A549 (cell line): ENCODE data around the gene G3BP1. TPM values are rescaled to one million over a fixed set of nuclear protein-coding genes. Genes with fewer than 3 reads are reported as not detected.
"Not testable (repeated sequence)": the region's sequence is repeated elsewhere in the genome, so short reads cannot be mapped to it uniquely, and the experiment has no call there.

Experiments used
- ATAC-seq, 2 experiments: fragments of 200-7000 bp in 1 of 2; fragments of >200 bp in 1 of 2; cut with Nextera tagmentation in 1 of 2; cut with Tn5 transposase in 1 of 2; 3 replicates each; pipeline versions ENCODE4 v1.8.0 to v1.9.1; 2018 to 2020; ENCODE audit warnings: mild to moderate bottlenecking in 1 of 2, moderate library complexity in 1 of 2
- CTCF ChIA-PET: fragments of 300-600 bp; sonication (Branson Sonifier 250); formaldehyde crosslinking; extraction: SDS; loops from one replicate; lab custom pipeline; 2021; ENCODE audit warnings: antibody characterized with exemption, inconsistent platforms; lab: Yijun Ruan, JAX
- POLR2A ChIA-PET: fragments of 350-600 bp; formaldehyde crosslinking; extraction: SDS; loops from one replicate; lab custom pipeline; 2021; ENCODE audit warnings: antibody characterized with exemption, inconsistent platforms; lab: Yijun Ruan, JAX
- DNase-seq, 2 experiments: peaks; one replicate each; pipeline versions ENCODE4 v3.0.0 to v3.0.0-alpha.2; 2011 to 2016; ENCODE audit warnings: low read depth in 1 of 2, low spot score in 1 of 2
- FAIRE-seq: peaks from 2 replicates; lab custom pipeline; 2011; peaks lifted over from hg19 to GRCh38; lab: Jason Lieb, UNC
- H3K27ac ChIP-seq, 2 experiments: fragments of >200 bp; sonication (Bioruptor Twin); formaldehyde crosslinking; 3 replicates each; pipeline ENCODE4 v1.5.1; 2016 to 2017
- H3K4me1 ChIP-seq: fragments of >200 bp; sonication (Bioruptor Twin); formaldehyde crosslinking; 3 replicates; pipeline ENCODE4 v1.6.1; 2016
- H3K4me2 ChIP-seq: fragments of >200 bp; sonication (Bioruptor Twin); formaldehyde crosslinking; 3 replicates; pipeline ENCODE4 v1.6.1; 2016
- H3K4me3 ChIP-seq: fragments of >200 bp; sonication (Bioruptor Twin); formaldehyde crosslinking; 3 replicates; pipeline ENCODE4 v1.5.1; 2016
- H3K9me3 ChIP-seq: fragments of >200 bp; sonication (Bioruptor Twin); formaldehyde crosslinking; 3 replicates; pipeline ENCODE4 v1.6.1; 2016
- BHLHE40 ChIP-seq: IDR thresholded peaks from 2 replicates; pipeline ENCODE4 v1.6.1; 2012; ENCODE audit warnings: low read depth, low read length, inconsistent platforms
- CTCF ChIP-seq: fragments of >200 bp; sonication (Bioruptor Twin); formaldehyde crosslinking; IDR thresholded peaks from 3 replicates; pipeline ENCODE4 v1.5.1; 2016
- ELK1 ChIP-seq: fragments of 150-350 bp; IDR thresholded peaks from 2 replicates; pipeline ENCODE4 v1.6.1; 2014; ENCODE audit warnings: low read depth, mild to moderate bottlenecking, low read length
- HDAC2 ChIP-seq: fragments of 200-600 bp; sonication (generic); IDR thresholded peaks from 2 replicates; pipeline ENCODE4 v1.6.1; 2016
- HES2 ChIP-seq: fragments of >200 bp; sonication (Bioruptor Twin); formaldehyde crosslinking; IDR thresholded peaks from 2 replicates; pipeline ENCODE4 v1.6.1; 2016
- HEYL ChIP-seq: fragments of 250-450 bp; sonication (Bioruptor Pico); IDR thresholded peaks from 2 replicates; pipeline ENCODE4 v1.8.0; 2021; ENCODE audit warnings: mild to moderate bottlenecking, moderate library complexity
- HOXA7 ChIP-seq: fragments of 250-450 bp; sonication (Bioruptor Pico); IDR thresholded peaks from 2 replicates; pipeline ENCODE4 v1.5.0; 2020; ENCODE audit warnings: mild to moderate bottlenecking, moderate library complexity
- HOXB13 ChIP-seq: fragments of 250-450 bp; sonication (Bioruptor Pico); IDR thresholded peaks from 2 replicates; pipeline ENCODE4 v1.5.0; 2020; ENCODE audit warnings: low read depth, mild to moderate bottlenecking, moderate library complexity
- HOXB5 ChIP-seq: fragments of 250-450 bp; sonication (Bioruptor Pico); IDR thresholded peaks from 2 replicates; pipeline ENCODE4 v1.5.0; 2020; ENCODE audit warnings: mild to moderate bottlenecking, moderate library complexity
- JUN ChIP-seq, 2 experiments: fragments of >200 bp; sonication (Bioruptor Twin); formaldehyde crosslinking; IDR thresholded peaks; 2 replicates in 1 of 2; 3 replicates in 1 of 2; pipeline ENCODE4 v1.6.1; 2016 to 2017
- KDM1A ChIP-seq: fragments of 200-600 bp; sonication (generic); IDR thresholded peaks from 2 replicates; pipeline ENCODE4 v1.6.1; 2016; ENCODE audit warnings: low read depth, mild to moderate bottlenecking
- MAFK ChIP-seq: fragments of 450-650 bp; IDR thresholded peaks from 2 replicates; pipeline ENCODE4 v1.6.1; 2014; ENCODE audit not compliant: partially characterized antibody
- MYC ChIP-seq: IDR thresholded peaks from 2 replicates; pipeline ENCODE4 v1.6.1; 2012; ENCODE audit warnings: mild to moderate bottlenecking, inconsistent platforms, low read length, improper control_type of control experiment, borderline replicate concordance
- NFE2L2 ChIP-seq: fragments of 150-350 bp; conservative IDR thresholded peaks from 2 replicates; pipeline ENCODE4 v1.6.1; 2014; ENCODE audit warnings: low read length
- NR3C1 ChIP-seq: fragments of >200 bp; sonication (Bioruptor Twin); formaldehyde crosslinking; IDR thresholded peaks from 3 replicates; pipeline ENCODE4 v1.6.1; 2017
- PBX3 ChIP-seq: IDR thresholded peaks from 2 replicates; pipeline ENCODE4 v1.6.1; 2012
- RAD21 ChIP-seq, 2 experiments: fragments of >200 bp in 1 of 2; sonication (Bioruptor Twin) in 1 of 2; formaldehyde crosslinking in 1 of 2; IDR thresholded peaks in 1 of 2; conservative IDR thresholded peaks in 1 of 2; 2 replicates in 1 of 2; 3 replicates in 1 of 2; pipeline ENCODE4 v1.6.1; 2012 to 2018; ENCODE audit warnings: inconsistent platforms in 1 of 2
- RCOR1 ChIP-seq: fragments of 150-350 bp; IDR thresholded peaks from 2 replicates; pipeline ENCODE4 v1.6.1; 2014; ENCODE audit warnings: antibody characterized with exemption, low read length, low read depth
- REST ChIP-seq: fragments of 200-600 bp; sonication (generic); IDR thresholded peaks from 2 replicates; pipeline ENCODE4 v1.6.1; 2016; ENCODE audit warnings: antibody characterized with exemption, mild to moderate bottlenecking, moderate library complexity
- RFX5 ChIP-seq: fragments of 450-650 bp; IDR thresholded peaks from 2 replicates; pipeline ENCODE4 v1.7.1; 2014; ENCODE audit warnings: antibody characterized with exemption, mild to moderate bottlenecking, moderate library complexity
- TFCP2L1 ChIP-seq: fragments of 250-450 bp; sonication (Bioruptor Pico); IDR thresholded peaks from 2 replicates; pipeline ENCODE4 v1.5.0; 2021; ENCODE audit warnings: mild to moderate bottlenecking
- ZC3H11A ChIP-seq: fragments of 450-650 bp; IDR thresholded peaks from 2 replicates; pipeline ENCODE4 v1.6.1; 2014; ENCODE audit warnings: antibody characterized with exemption, mild to moderate bottlenecking
- WGBS: methylation state at CpG from one replicate; pipeline ENCODE4 v1.1.6; 2017; ENCODE audit errors: missing lambda C conversion rate; 5-methylcytosine and 5-hydroxymethylcytosine counted together
- polyA plus RNA-seq, 4 experiments: library from polyadenylated mRNA; depleted of rRNA in 3 of 4; stranded (reverse); fragments of >200 nt; fragmentation: RNase III in 1 of 4; extraction: RNeasy Plus Mini Kit Qiagen cat#74134 plus additional on column Dnase treatment in 1 of 4; gene quantifications; 2 replicates in 3 of 4; 3 replicates in 1 of 4; pipeline ENCODE4 v1.2.3, GENCODE V29; 2011 to 2017

The G3BP1 gene
- polyA plus RNA-seq, 2 of the 4 experiments (the other 2 are of a cell fraction), result 126 to 176 TPM

GRCh38 chr5:151829370-151829769 lies 57.6 kb downstream of the G3BP1 start (continued):
- TF ChIP-seq KDM1A, result no peak
- no peak for TF ChIP-seq HEYL (CRISPR knock-in tag)
- TF ChIP-seq RCOR1, result no peak
- TF ChIP-seq NR3C1, result no peak

DNA sequence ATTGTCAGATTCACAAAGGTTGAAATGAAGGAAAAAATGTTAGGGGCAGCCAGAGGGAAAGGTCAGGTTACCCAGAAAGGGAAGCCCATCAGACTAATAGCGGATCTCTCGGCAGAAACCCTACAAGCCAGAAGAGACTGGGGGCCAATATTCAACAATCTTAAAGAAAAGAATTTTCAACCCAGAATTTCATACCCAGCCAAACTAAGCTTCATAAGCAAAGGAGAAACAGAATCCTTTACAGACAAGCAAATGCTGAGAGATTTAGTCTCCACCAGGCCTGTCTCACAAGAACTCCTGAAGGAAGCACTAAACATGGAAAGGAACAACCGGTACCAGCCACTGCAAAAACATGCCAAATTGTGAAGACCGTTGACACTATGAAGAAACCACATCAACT lies 61.1 kb downstream of the G3BP1 start:
- DNase-seq, POLR2A ChIA-PET, H3K27ac ChIP-seq, CTCF ChIA-PET, FAIRE-seq, H3K4me3 ChIP-seq, H3K4me2 ChIP-seq, H3K4me1 ChIP-seq, ATAC-seq: not testable (repeated sequence)
- H3K9me3 ChIP-seq, result peaks cover 56% of the 10 kb centered on the region
- WGBS, result 94% methylated on average over 4 of the region's 4 CpGs

DNA sequence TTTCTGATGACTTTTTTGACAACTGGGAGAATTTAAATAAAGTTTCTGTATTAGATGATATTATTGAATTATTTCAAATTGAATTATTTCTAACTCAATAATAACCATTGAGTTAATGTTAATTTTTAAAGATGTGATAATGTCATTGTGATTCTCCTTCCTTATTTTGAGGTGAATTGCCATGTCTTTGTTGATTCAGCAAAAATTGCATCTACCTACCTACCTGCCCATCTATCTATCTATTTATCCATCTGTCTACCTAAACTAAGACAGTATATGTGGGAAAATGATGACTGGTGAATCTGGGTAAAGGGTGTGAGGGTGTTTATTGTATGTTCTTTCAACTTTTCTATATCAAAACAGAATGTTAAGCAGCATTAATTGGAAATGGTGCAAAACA lies 75.0 kb downstream of the G3BP1 start:
- DNase-seq, result no peak
- Histone ChIP-seq H3K9me3 (no peaks in the 10 kb centered on the region), H3K4me2 (no peak overlapping the region), H3K27ac (no peak overlapping the region), H3K4me1 (no peaks in the 10 kb centered on the region), H3K4me3 (no peak overlapping the region)
- ChIA-PET CTCF (interaction anchor here (0.6 kb wide), 1 partner anchor 18 kb away, joined by 4 read pairs; no protein-coding TSS in a partner anchor), POLR2A (no interaction called here)
- FAIRE-seq, result no peak
- ATAC-seq, result no peak
- TF ChIP-seq MAFK, result peak; percentile 72
- no peak for TF ChIP-seq HOXA7 (CRISPR knock-in tag)

- Histone ChIP-seq H3K4me3 (no peak overlapping the region), H3K4me1 (no peaks in the 10 kb centered on the region), H3K27ac (no peak overlapping the region), H3K9me3 (no peaks in the 10 kb centered on the region), H3K4me2 (no peak overlapping the region)
- WGBS, result 10% methylated on average over 1 of the region's 1 CpG
- DNase-seq, result no peak
- ATAC-seq, result no peak
- CTCF ChIA-PET, result no interaction called here
- POLR2A ChIA-PET, result no interaction called here
- TF ChIP-seq JUN (IDR thresholded peaks at IDR 0.05) (no peak), REST (no peak), BHLHE40 (no peak), RFX5 (no peak), HOXB5 (CRISPR knock-in tag) (no peak), PBX3 (no peak), HES2 (no peak), ZC3H11A (no peak), ELK1 (no peak), CTCF (no peak), MYC (no peak), HEYL (CRISPR knock-in tag) (no peak), NFE2L2 (no peak), HDAC2 (no peak), TFCP2L1 (CRISPR knock-in tag) (no peak), HOXB13 (CRISPR knock-in tag) (no peak), RAD21 (conservative IDR thresholded peaks at IDR 0.05 in 1 of 2, IDR thresholded peaks at IDR 0.05 in 1 of 2) (no peak), KDM1A (no peak)
- no peak for FAIRE-seq
These were observed 76.1 kb downstream of the G3BP1 start for GRCh38 chr5:151847871-151848270.
